GM21723 (cell line): ENCODE measurements around the gene ATP5F1E.
"Not testable (repeated sequence)": the region's sequence is repeated elsewhere in the genome, so short reads cannot be mapped to it uniquely, and the experiment has no call there.

Experiments used
- ATAC-seq: cut with Tn5 transposase; IDR thresholded peaks from one replicate; pipeline ENCODE4 v1.9.1; 2021; ENCODE audit warnings: mild to moderate bottlenecking, moderate library complexity; ENCODE audit not compliant: unreplicated experiment

The ATP5F1E gene

GRCh38 chr20:58992911-58993310, 39.2 kb downstream of the ATP5F1E start:
- peak; percentile 9 for ATAC-seq

GRCh38 chr20:58991715-58992114, 40.4 kb downstream of the ATP5F1E start:
- ATAC-seq: no peak

- ATAC-seq: no peak
These were observed 41.3 kb downstream of the ATP5F1E start for GRCh38 chr20:58990651-58991445.

GRCh38 chr20:58989196-58989595, 42.9 kb downstream of the ATP5F1E start:
- ATAC-seq: no peak

GRCh38 chr20:58988565-58988882, 43.6 kb downstream of the ATP5F1E start:
- ATAC-seq: no peak

- no peak for ATAC-seq
These were observed 44.2 kb downstream of the ATP5F1E start for GRCh38 chr20:58987790-58988564.

GRCh38 chr20:58986968-58987517, 45.1 kb downstream of the ATP5F1E start:
- no peak for ATAC-seq

- ATAC-seq: no peak
These were observed 45.7 kb downstream of the ATP5F1E start for GRCh38 chr20:58986286-58986967.

- no peak for ATAC-seq
These were observed 46.5 kb downstream of the ATP5F1E start for GRCh38 chr20:58985656-58986055.

- no peak for ATAC-seq
These were observed 47.4 kb downstream of the ATP5F1E start for GRCh38 chr20:58984691-58985090.

- not testable (repeated sequence) for ATAC-seq
These were observed 49.0 kb downstream of the ATP5F1E start for GRCh38 chr20:58983115-58983468.

GRCh38 chr20:58982406-58983114, 49.6 kb downstream of the ATP5F1E start:
- ATAC-seq: no peak

GRCh38 chr20:58981628-58982364, 50.3 kb downstream of the ATP5F1E start:
- no peak for ATAC-seq

- peak; percentile 70 for ATAC-seq
These were observed 51.2 kb downstream of the ATP5F1E start, which contains the start of gene NELFCD for GRCh38 chr20:58980711-58981627. NELFCD (plus strand) TSS chr20:58981256; CDS start chr20:58981310, 54 bp downstream.

GRCh38 chr20:58978351-58979190, 53.6 kb downstream of the ATP5F1E start:
- no peak for ATAC-seq

GRCh38 chr20:58976061-58976730, 55.9 kb downstream of the ATP5F1E start:
- no peak for ATAC-seq
